Caco-2 (cell line): ENCODE results near the gene MT1F. TPM values are rescaled to one million over a fixed set of nuclear protein-coding genes. Genes with fewer than 3 reads are reported as not detected.

Source experiments
- BruUV-seq: library from RNA; stranded (reverse); fragments of 400-500 nt; replicated peaks from 2 replicates; lab custom pipeline; 2021; lab: Mats Ljungman, UMichigan
- CTCF ChIA-PET: fragments of 300-600 bp; sonication (Branson Sonifier 250); formaldehyde crosslinking; loops from one replicate; lab custom pipeline; 2022; ENCODE audit warnings: antibody characterized with exemption; lab: Charles Lee
- POLR2A ChIA-PET: fragments of 300-600 bp; sonication (Branson Sonifier 250); formaldehyde crosslinking; loops from one replicate; lab custom pipeline; 2022; ENCODE audit warnings: antibody characterized with exemption; lab: Charles Lee
- DNase-seq, 2 experiments: peaks; one replicate each; pipeline versions ENCODE4 v3.0.0 to v3.0.0-alpha.2; 2020 to 2022
- H3K27me3 ChIP-seq: replicated peaks from 2 replicates; pipeline ENCODE4 v1.6.0; 2011; ENCODE audit warnings: low read length; ENCODE audit not compliant: control insufficient read depth, insufficient read depth
- H3K36me3 ChIP-seq: 2 replicates; pipeline ENCODE4 v1.5.1; 2011; ENCODE audit warnings: low read length; ENCODE audit not compliant: control insufficient read depth, insufficient read depth
- H3K4me1 ChIP-seq: fragments of 250-450 bp; sonication (Bioruptor Pico); 2 replicates; pipeline ENCODE4 v1.5.1; 2020; ENCODE audit warnings: mild to moderate bottlenecking
- H3K4me3 ChIP-seq: 2 replicates; pipeline ENCODE4 v1.5.1; 2011; ENCODE audit warnings: low read depth, mild to moderate bottlenecking, control low read depth, low read length
- H3K9me3 ChIP-seq: fragments of 250-450 bp; sonication (Bioruptor Pico); 2 replicates; pipeline ENCODE4 v1.5.1; 2020; ENCODE audit warnings: mild to moderate bottlenecking, moderate library complexity
- H3K27ac Mint-ChIP-seq: one replicate; pipeline ENCODE4 v1.8.0; 2022; ENCODE audit warnings: mixed read lengths; ENCODE audit not compliant: unreplicated experiment
- H3K27me3 Mint-ChIP-seq: one replicate; pipeline ENCODE4 v1.8.0; 2022; ENCODE audit warnings: mixed read lengths; ENCODE audit not compliant: insufficient read depth, unreplicated experiment
- H3K36me3 Mint-ChIP-seq: one replicate; pipeline ENCODE4 v1.8.0; 2022; ENCODE audit warnings: mild to moderate bottlenecking, mixed read lengths; ENCODE audit not compliant: insufficient read depth, unreplicated experiment
- H3K4me1 Mint-ChIP-seq: one replicate; pipeline ENCODE4 v1.8.0; 2022; ENCODE audit warnings: low read depth, mixed read lengths; ENCODE audit not compliant: unreplicated experiment
- H3K4me3 Mint-ChIP-seq: one replicate; pipeline ENCODE4 v1.8.0; 2022; ENCODE audit warnings: mild to moderate bottlenecking, moderate library complexity, mixed read lengths; ENCODE audit not compliant: unreplicated experiment
- H3K9me3 Mint-ChIP-seq: one replicate; pipeline ENCODE4 v1.8.0; 2022; ENCODE audit warnings: mixed read lengths; ENCODE audit not compliant: unreplicated experiment
- CTCF ChIP-seq, 2 experiments: fragments of 200-600 bp in 1 of 2; IDR thresholded peaks; 1 replicate in 1 of 2; 2 replicates in 1 of 2; pipeline versions ENCODE4 v1.5.1 to v1.8.0; 2011 to 2022; ENCODE audit warnings: antibody characterized with exemption in 1 of 2, control low read depth in 1 of 2, inconsistent platforms in 1 of 2, low read depth in 1 of 2, low read length in 1 of 2, mild to moderate bottlenecking in 1 of 2, moderate library complexity in 1 of 2; ENCODE audit not compliant: insufficient read depth in 1 of 2, severe bottlenecking in 1 of 2, unreplicated experiment in 1 of 2
- intact Hi-C: fragments of 100-400 bp; cut with micrococcal nuclease; formaldehyde crosslinking; loops from one replicate; pipeline ENCODE4 v1.10.0; 2022; ENCODE audit not compliant: unreplicated experiment
- total RNA-seq: library from RNA; stranded (reverse); gene quantifications from 2 replicates; pipeline ENCODE4 v1.2.3, GENCODE V29; 2022

Gene MT1F
- total RNA-seq, 1 experiment from 2014 or later = 12.5 TPM

DNA sequence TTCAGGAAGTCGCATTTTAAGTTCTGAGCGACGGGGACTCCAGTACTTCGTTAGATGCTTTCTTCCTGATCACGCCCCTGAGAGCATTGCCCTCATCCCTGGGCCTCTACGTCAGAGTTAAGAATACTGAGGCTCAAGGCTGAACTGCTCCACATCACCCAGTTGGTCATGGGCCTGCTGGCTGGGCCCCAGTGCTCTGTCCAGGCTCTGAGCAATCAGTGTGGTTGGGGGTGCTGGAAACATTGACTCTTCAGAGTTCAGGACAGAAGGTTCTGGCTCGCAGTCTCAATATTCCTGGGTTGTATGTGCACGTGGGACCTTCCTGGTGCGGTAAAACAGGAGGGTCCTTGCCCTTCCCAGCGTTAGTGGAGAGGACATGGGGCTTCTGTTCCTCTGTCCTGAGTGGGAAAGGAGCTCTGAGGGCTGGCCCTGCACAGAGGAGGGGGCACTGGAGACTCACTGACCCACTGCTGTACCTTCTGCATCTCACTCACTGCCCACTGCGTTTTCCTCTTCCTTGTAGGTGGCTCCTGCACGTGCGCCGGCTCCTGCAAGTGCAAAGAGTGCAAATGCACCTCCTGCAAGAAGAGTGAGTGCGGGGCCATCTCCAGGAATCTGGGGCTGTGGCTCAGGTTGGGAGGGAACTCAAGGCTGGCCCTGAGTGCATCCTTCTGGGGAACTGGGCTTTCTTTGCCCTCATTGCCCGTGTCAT, 31.7 kb upstream of the MT1F start:
- Mint-ChIP-seq H3K4me3 (peak overlapping the region; percentile 71), H3K27me3 (peaks cover 6% of the 10 kb centered on the region)
- CTCF ChIA-PET = interaction anchor here (0.6 to 1.1 kb wide), 2 partner anchors 24 to 75 kb away, joined by 3 read pairs; no protein-coding TSS in a partner anchor

GRCh38 chr16:56626685-56627084, 31.1 kb upstream of the MT1F start:
- no peaks in the 10 kb centered on the region for H3K9me3 Mint-ChIP-seq
- no TSS peak for BruUV-seq
- CTCF ChIA-PET = no interaction called here
- DNase-seq = no peak
- no peak overlapping the region for H3K4me3 Mint-ChIP-seq
- peaks cover 10% of the 10 kb centered on the region for H3K27me3 Mint-ChIP-seq
- Histone ChIP-seq H3K4me3 (no peak overlapping the region), H3K36me3 (no peaks in the 10 kb centered on the region), H3K9me3 (no peaks in the 10 kb centered on the region), H3K27me3 (no peaks in the 10 kb centered on the region; the same call in 1 of the 2 replicates), H3K4me1 (no peaks in the 10 kb centered on the region)
- TF ChIP-seq CTCF (IDR thresholded peaks at IDR 0.05; ENCODE audit: insufficient read depth in 1 of 2, low read depth in 1 of 2, low read length in 1 of 2, severe bottlenecking in 1 of 2, unreplicated experiment in 1 of 2) = no peak
- POLR2A ChIA-PET = no interaction called here
- no peaks in the 10 kb centered on the region for H3K36me3 Mint-ChIP-seq
- intact Hi-C loops = no loop called here
- no peak overlapping the region for H3K27ac Mint-ChIP-seq
- H3K4me1 Mint-ChIP-seq = peaks cover 1% of the 10 kb centered on the region

More for the DNA sequence above, 31.7 kb upstream of the MT1F start:
- no TSS peak for BruUV-seq
- no peaks in the 10 kb centered on the region for H3K36me3 ChIP-seq
- H3K27ac Mint-ChIP-seq = no peak overlapping the region
- H3K4me3 ChIP-seq = no peak overlapping the region
- no peaks in the 10 kb centered on the region for H3K4me1 ChIP-seq
- no peak for TF ChIP-seq CTCF (IDR thresholded peaks at IDR 0.05; ENCODE audit: insufficient read depth in 1 of 2, low read depth in 1 of 2, low read length in 1 of 2, severe bottlenecking in 1 of 2, unreplicated experiment in 1 of 2)
- no peaks in the 10 kb centered on the region for H3K9me3 Mint-ChIP-seq
- H3K36me3 Mint-ChIP-seq = no peaks in the 10 kb centered on the region
- DNase-seq = no peak
- no peaks in the 10 kb centered on the region for H3K27me3 ChIP-seq
- H3K4me1 Mint-ChIP-seq = no peaks in the 10 kb centered on the region
- POLR2A ChIA-PET = no interaction called here
- intact Hi-C loops = no loop called here
- no peaks in the 10 kb centered on the region for H3K9me3 ChIP-seq

GRCh38 chr16:56628486-56629350, 29.0 kb upstream of the MT1F start:
- BruUV-seq = no TSS peak
- H3K27ac Mint-ChIP-seq = no peak overlapping the region
- no peaks in the 10 kb centered on the region for H3K36me3 ChIP-seq
- H3K27me3 Mint-ChIP-seq = peaks cover 21% of the 10 kb centered on the region
- no peaks in the 10 kb centered on the region for H3K9me3 ChIP-seq
- H3K36me3 Mint-ChIP-seq = no peaks in the 10 kb centered on the region
- no peaks in the 10 kb centered on the region for H3K4me1 ChIP-seq
- no peak for TF ChIP-seq CTCF (IDR thresholded peaks at IDR 0.05; ENCODE audit: insufficient read depth in 1 of 2, low read depth in 1 of 2, low read length in 1 of 2, severe bottlenecking in 1 of 2, unreplicated experiment in 1 of 2)
- peaks cover 6% of the 10 kb centered on the region; the same call in 1 of the 2 replicates for H3K27me3 ChIP-seq
- H3K4me3 ChIP-seq = no peak overlapping the region
- no peak for DNase-seq
- intact Hi-C loops = no loop called here
- H3K4me3 Mint-ChIP-seq = no peak overlapping the region
- peaks cover 5% of the 10 kb centered on the region for H3K4me1 Mint-ChIP-seq
- POLR2A ChIA-PET = no interaction called here
- CTCF ChIA-PET = no interaction called here
- no peaks in the 10 kb centered on the region for H3K9me3 Mint-ChIP-seq
